ENCODE results near the gene DLL4. TPM values are rescaled to one million over a fixed set of nuclear protein-coding genes. Genes with fewer than 3 reads are reported as not detected.

DLL4 gene
- total RNA-seq, 5 donors from 2014 or later (not counting 1 experiment from before 2014, with no cell fraction given) = 0.12 to 0.25 (median 0.13) TPM; not detected in 2

GRCh38 chr15:40911693-40912092 is 17.4 kb upstream of the DLL4 start:
- no peak for DNase-seq

GRCh38 chr15:40912478-40912877 is 16.7 kb upstream of the DLL4 start:
- 63% methylated on average over 2 of the region's 6 CpGs for WGBS (ENCODE audit: insufficient coverage)
- peaks cover 5 to 11% (median 9%) of the 10 kb centered on the region in 3 donors for H3K4me1 Mint-ChIP-seq
- Histone ChIP-seq H3K4me3 (ENCODE audit: control insufficient read depth in 1 of 2, extremely low read depth in 1 of 2, low read length in 1 of 2) (no peak overlapping the region), H3K27ac (ENCODE audit: low read length) (no peak overlapping the region), H3K36me3 (ENCODE audit: control insufficient read depth in 2 of 2, extremely low read depth in 1 of 2, insufficient read depth in 1 of 2, low read length in 1 of 2) (no peaks in the 10 kb centered on the region), H3K4me1 (ENCODE audit: control insufficient read depth in 1 of 2, extremely low read depth in 1 of 2, insufficient read depth in 2 of 2, low read length in 2 of 2) (peaks cover 0 to 8% of the 10 kb centered on the region in 2 experiments), H3K9me3 (no peaks in the 10 kb centered on the region), H3K27me3 (replicated peaks in 1 of 2; ENCODE audit: control insufficient read depth in 2 of 2, extremely low read depth in 1 of 2, insufficient read depth in 2 of 2, low read length in 1 of 2) (peaks cover 0 to 8% of the 10 kb centered on the region in 2 experiments)
- CTCF ChIA-PET = interaction anchor here in 1 of 2 donors (0.6 kb wide), 1 partner anchor 154 kb away, joined by 5 read pairs; no protein-coding TSS in a partner anchor
- POLR2A ChIA-PET = no interaction called here
- no peak overlapping the region for H3K27ac Mint-ChIP-seq
- no peaks in the 10 kb centered on the region for H3K9me3 Mint-ChIP-seq
- H3K27me3 Mint-ChIP-seq = no peaks in the 10 kb centered on the region
- H3K36me3 Mint-ChIP-seq = no peaks in the 10 kb centered on the region
- ATAC-seq (replicated peaks in 1 of 4) = no peak
- DNase-seq = no peak
- no peak overlapping the region for H3K4me3 Mint-ChIP-seq

More at GRCh38 chr15:40911693-40912092, 17.4 kb upstream of the DLL4 start:
- no peak for ATAC-seq (replicated peaks in 1 of 4)
- H3K36me3 ChIP-seq (ENCODE audit: control insufficient read depth in 2 of 2, extremely low read depth in 1 of 2, insufficient read depth in 1 of 2, low read length in 1 of 2) = no peaks in the 10 kb centered on the region
- Mint-ChIP-seq H3K27ac (peak overlapping the region in 1 of 2 donors; percentile 6), H3K4me3 (no peak overlapping the region), H3K27me3 (no peaks in the 10 kb centered on the region), H3K4me1 (peaks cover 10 to 15% (median 14%) of the 10 kb centered on the region in 3 donors), H3K9me3 (no peaks in the 10 kb centered on the region), H3K36me3 (no peaks in the 10 kb centered on the region)
- POLR2A ChIA-PET = no interaction called here
- H3K4me1 ChIP-seq (ENCODE audit: control insufficient read depth in 1 of 2, extremely low read depth in 1 of 2, insufficient read depth in 2 of 2, low read length in 2 of 2) = peaks cover 3 to 16% of the 10 kb centered on the region in 2 experiments
- WGBS (ENCODE audit: insufficient coverage) = no CpG with 5 or more reads among the region's 2 CpGs
- no peaks in the 10 kb centered on the region for H3K9me3 ChIP-seq
- CTCF ChIA-PET = interaction anchor here (0.5 to 0.7 kb wide), 3 partner anchors 13 to 155 kb away, joined by 3 to 5 read pairs (median 4); partner anchors contain the start of gene CHAC1 (in 1 of the 2)
- peaks cover 0 to 6% of the 10 kb centered on the region in 2 experiments for H3K27me3 ChIP-seq (replicated peaks in 1 of 2; ENCODE audit: control insufficient read depth in 2 of 2, extremely low read depth in 1 of 2, insufficient read depth in 2 of 2, low read length in 1 of 2)
- H3K4me3 ChIP-seq (ENCODE audit: control insufficient read depth in 1 of 2, extremely low read depth in 1 of 2, low read length in 1 of 2) = no peak overlapping the region
- no peak overlapping the region for H3K27ac ChIP-seq (ENCODE audit: low read length)

GRCh38 chr15:40914013-40914412 is 15.1 kb upstream of the DLL4 start:
- no peak overlapping the region for H3K4me3 ChIP-seq (ENCODE audit: control insufficient read depth in 1 of 2, extremely low read depth in 1 of 2, low read length in 1 of 2)
- WGBS (ENCODE audit: insufficient coverage) = 89% methylated on average over 12 of the region's 12 CpGs
- H3K9me3 Mint-ChIP-seq = no peaks in the 10 kb centered on the region
- no peak overlapping the region for H3K4me3 Mint-ChIP-seq
- H3K27ac Mint-ChIP-seq = no peak overlapping the region
- DNase-seq (no peak), ATAC-seq (replicated peaks in 1 of 4) (no peak)
- no peaks in the 10 kb centered on the region for H3K27me3 Mint-ChIP-seq
- POLR2A ChIA-PET = no interaction called here
- H3K4me1 Mint-ChIP-seq = no peaks in the 10 kb centered on the region
- H3K27ac ChIP-seq (ENCODE audit: low read length) = no peak overlapping the region
- CTCF ChIA-PET = no interaction called here
- H3K4me1 ChIP-seq (ENCODE audit: control insufficient read depth in 1 of 2, extremely low read depth in 1 of 2, insufficient read depth in 2 of 2, low read length in 2 of 2) = no peaks in the 10 kb centered on the region
- peaks cover 0 to 21% of the 10 kb centered on the region in 2 experiments for H3K27me3 ChIP-seq (replicated peaks in 1 of 2; ENCODE audit: control insufficient read depth in 2 of 2, extremely low read depth in 1 of 2, insufficient read depth in 2 of 2, low read length in 1 of 2)
- no peaks in the 10 kb centered on the region for H3K36me3 Mint-ChIP-seq
- H3K36me3 ChIP-seq (ENCODE audit: control insufficient read depth in 2 of 2, extremely low read depth in 1 of 2, insufficient read depth in 1 of 2, low read length in 1 of 2) = no peaks in the 10 kb centered on the region
- H3K9me3 ChIP-seq = no peaks in the 10 kb centered on the region

GRCh38 chr15:40914486-40914885 is 14.7 kb upstream of the DLL4 start:
- CTCF ChIA-PET = no interaction called here

GRCh38 chr15:40915116-40915661 is 14.0 kb upstream of the DLL4 start:
- no peaks in the 10 kb centered on the region for H3K36me3 Mint-ChIP-seq
- ChIA-PET POLR2A (no interaction called here), CTCF (no interaction called here)
- ATAC-seq (replicated peaks in 1 of 4) = no peak
- H3K4me3 ChIP-seq (ENCODE audit: control insufficient read depth in 1 of 2, extremely low read depth in 1 of 2, low read length in 1 of 2) = no peak overlapping the region
- H3K4me1 Mint-ChIP-seq = no peaks in the 10 kb centered on the region
- no peak overlapping the region for H3K27ac Mint-ChIP-seq
- H3K9me3 Mint-ChIP-seq = no peaks in the 10 kb centered on the region
- no peak overlapping the region for H3K27ac ChIP-seq (ENCODE audit: low read length)
- DNase-seq = no peak
- peaks cover 0 to 21% of the 10 kb centered on the region in 2 experiments for H3K27me3 ChIP-seq (replicated peaks in 1 of 2; ENCODE audit: control insufficient read depth in 2 of 2, extremely low read depth in 1 of 2, insufficient read depth in 2 of 2, low read length in 1 of 2)
- H3K4me1 ChIP-seq (ENCODE audit: control insufficient read depth in 1 of 2, extremely low read depth in 1 of 2, insufficient read depth in 2 of 2, low read length in 2 of 2) = no peaks in the 10 kb centered on the region
- 95% methylated on average over 6 of the region's 12 CpGs for WGBS (ENCODE audit: insufficient coverage)
- H3K36me3 ChIP-seq (ENCODE audit: control insufficient read depth in 2 of 2, extremely low read depth in 1 of 2, insufficient read depth in 1 of 2, low read length in 1 of 2) = no peaks in the 10 kb centered on the region
- H3K9me3 ChIP-seq = no peaks in the 10 kb centered on the region
- no peaks in the 10 kb centered on the region for H3K27me3 Mint-ChIP-seq
- no peak overlapping the region for H3K4me3 Mint-ChIP-seq

More at GRCh38 chr15:40914486-40914885, 14.7 kb upstream of the DLL4 start:
- ATAC-seq (replicated peaks in 1 of 4) (no peak), DNase-seq (no peak)
- no peak overlapping the region for H3K27ac Mint-ChIP-seq
- Histone ChIP-seq H3K27me3 (replicated peaks in 1 of 2; ENCODE audit: control insufficient read depth in 2 of 2, extremely low read depth in 1 of 2, insufficient read depth in 2 of 2, low read length in 1 of 2) (peaks cover 0 to 21% of the 10 kb centered on the region in 2 experiments), H3K4me3 (ENCODE audit: control insufficient read depth in 1 of 2, extremely low read depth in 1 of 2, low read length in 1 of 2) (no peak overlapping the region), H3K27ac (ENCODE audit: low read length) (no peak overlapping the region), H3K36me3 (ENCODE audit: control insufficient read depth in 2 of 2, extremely low read depth in 1 of 2, insufficient read depth in 1 of 2, low read length in 1 of 2) (no peaks in the 10 kb centered on the region), H3K9me3 (no peaks in the 10 kb centered on the region), H3K4me1 (ENCODE audit: control insufficient read depth in 1 of 2, extremely low read depth in 1 of 2, insufficient read depth in 2 of 2, low read length in 2 of 2) (no peaks in the 10 kb centered on the region)
- H3K36me3 Mint-ChIP-seq = no peaks in the 10 kb centered on the region
- no peaks in the 10 kb centered on the region for H3K27me3 Mint-ChIP-seq
- 82% methylated on average over 4 of the region's 8 CpGs for WGBS (ENCODE audit: insufficient coverage)
- no peaks in the 10 kb centered on the region for H3K9me3 Mint-ChIP-seq
- no peak overlapping the region for H3K4me3 Mint-ChIP-seq
- no peaks in the 10 kb centered on the region for H3K4me1 Mint-ChIP-seq
- POLR2A ChIA-PET = no interaction called here

GRCh38 chr15:40915679-40916078 is 13.5 kb upstream of the DLL4 start:
- Histone ChIP-seq H3K27ac (ENCODE audit: low read length) (no peak overlapping the region), H3K27me3 (replicated peaks in 1 of 2; ENCODE audit: control insufficient read depth in 2 of 2, extremely low read depth in 1 of 2, insufficient read depth in 2 of 2, low read length in 1 of 2) (peaks cover 0 to 21% of the 10 kb centered on the region in 2 experiments), H3K4me3 (ENCODE audit: control insufficient read depth in 1 of 2, extremely low read depth in 1 of 2, low read length in 1 of 2) (no peak overlapping the region), H3K4me1 (ENCODE audit: control insufficient read depth in 1 of 2, extremely low read depth in 1 of 2, insufficient read depth in 2 of 2, low read length in 2 of 2) (no peaks in the 10 kb centered on the region), H3K9me3 (no peaks in the 10 kb centered on the region), H3K36me3 (ENCODE audit: control insufficient read depth in 2 of 2, extremely low read depth in 1 of 2, insufficient read depth in 1 of 2, low read length in 1 of 2) (no peaks in the 10 kb centered on the region)
- Mint-ChIP-seq H3K4me3 (no peak overlapping the region), H3K4me1 (no peaks in the 10 kb centered on the region), H3K36me3 (no peaks in the 10 kb centered on the region), H3K27me3 (no peaks in the 10 kb centered on the region), H3K9me3 (no peaks in the 10 kb centered on the region), H3K27ac (no peak overlapping the region)
- 68% methylated on average over 5 of the region's 6 CpGs for WGBS (ENCODE audit: insufficient coverage)
- DNase-seq (no peak), ATAC-seq (replicated peaks in 1 of 4) (no peak)
- CTCF ChIA-PET = no interaction called here
- POLR2A ChIA-PET = no interaction called here

All from T-cell (primary cell).